Upper lobe of left lung (tissue), 4 donors: ENCODE data around the gene SNTG2.

Experiments
- CTCF ChIP-seq, 6 experiments: fragments of 450-650 bp in 4 of 6; fragments of 200-600 bp in 2 of 6; sonication (generic) in 2 of 6; IDR thresholded peaks; one replicate each; pipeline ENCODE4 v1.5.1; 2016 to 2019; ENCODE audit warnings: antibody characterized with exemption in 6 of 6
- EP300 ChIP-seq, 4 donors: sonication (generic); formaldehyde crosslinking; IDR thresholded peaks; one replicate each; pipeline ENCODE4 v1.5.1; 2017; ENCODE audit warnings: antibody characterized with exemption in 4 of 4, control low read depth in 2 of 4
- POLR2A ChIP-seq, 4 donors: fragments of 450-650 bp; IDR thresholded peaks; one replicate each; pipeline ENCODE4 v1.5.1; 2016 to 2017; ENCODE audit warnings: antibody characterized with exemption in 4 of 4, mild to moderate bottlenecking in 2 of 4

GRCh38 chr2:1295740-1296139 is 345.1 kb downstream of the SNTG2 start:
- TF ChIP-seq CTCF (IDR thresholded peaks at IDR 0.05) (no peak), POLR2A (IDR thresholded peaks at IDR 0.05) (no peak), EP300 (IDR thresholded peaks at IDR 0.05) (no peak)
